ENCODE measurements around the gene MBP. TPM values are rescaled to one million over a fixed set of nuclear protein-coding genes. Genes with fewer than 3 reads are reported as not detected.

MBP gene
- total and polyA plus RNA-seq, 2 of the 13 experiments (the other 11 are each of a cell fraction or from before 2014, with no cell fraction given): 5.0 to 8.5 TPM

- peak; percentile 89 for TF ChIP-seq SALL1 (CRISPR knock-in tag; IDR thresholded peaks at IDR 0.05)
- TF ChIP-seq ATM (IDR thresholded peaks at IDR 0.05; ENCODE audit: borderline replicate concordance): no peak
- peak; percentile 54; the same call in 1 of the 2 replicates for TF ChIP-seq AKAP8 (CRISPR knock-in tag; IDR thresholded peaks at IDR 0.05)
- no peak for TF ChIP-seq TMF1 (CRISPR knock-in tag; IDR thresholded peaks at IDR 0.05; ENCODE audit: low read depth)
- TF ChIP-seq TGIF2 (CRISPR knock-in tag; IDR thresholded peaks at IDR 0.05): peak; percentile 85; the same call in 1 of the 2 replicates
- TF ChIP-seq ZNF687 (CRISPR knock-in tag; IDR thresholded peaks at IDR 0.05): peak; percentile 99
- no peak for TF ChIP-seq ZFP62 (CRISPR knock-in tag; IDR thresholded peaks at IDR 0.05)
- no peak for TF ChIP-seq HCFC1 (IDR thresholded peaks at IDR 0.05; ENCODE audit: low read depth, low read length)
- TF ChIP-seq NFE2L2 (IDR thresholded peaks at IDR 0.05; ENCODE audit: low read length): peak; percentile 26; the same call in 1 of the 2 replicates
- TF ChIP-seq UBTF (CRISPR knock-in tag; IDR thresholded peaks at IDR 0.05): peak; percentile 85
- peak; percentile 36; the same call in 1 of the 2 replicates for TF ChIP-seq ZNF609 (CRISPR knock-in tag; IDR thresholded peaks at IDR 0.05; ENCODE audit: borderline replicate concordance)
- peak; percentile 86 for TF ChIP-seq ZFY (CRISPR knock-in tag; IDR thresholded peaks at IDR 0.05)
- no peak for TF ChIP-seq STAT6 (CRISPR knock-in tag; IDR thresholded peaks at IDR 0.05; ENCODE audit: borderline replicate concordance)
- no peak for TF ChIP-seq KDM4B (CRISPR knock-in tag; IDR thresholded peaks at IDR 0.05)
Measured at GRCh38 chr18:77114415-77115191, 18.0 kb downstream of the MBP start (continued).

Measured in HepG2 (cell line).